Loucy (cell line): Measurements from ENCODE around the gene USP38.

Experiments used
- H2AFZ ChIP-seq: fragments of 200-600 bp; sonication (generic); 2 replicates; pipeline ENCODE4 v1.6.0; 2016; ENCODE audit warnings: antibody characterized with exemption, mild to moderate bottlenecking, low read length, moderate library complexity
- H3F3A ChIP-seq: fragments of 200-600 bp; 2 replicates; pipeline ENCODE4 v1.6.0; 2016; ENCODE audit warnings: antibody characterized with exemption, low read depth, mild to moderate bottlenecking
- H3K27me3 ChIP-seq: fragments of 200-600 bp; sonication (generic); 2 replicates; pipeline ENCODE4 v1.6.1; 2014; ENCODE audit warnings: low read length, mild to moderate bottlenecking; ENCODE audit not compliant: insufficient read depth, poor library complexity, severe bottlenecking
- H3K36me3 ChIP-seq: fragments of 200-600 bp; sonication (generic); 2 replicates; pipeline ENCODE4 v1.6.1; 2016; ENCODE audit warnings: low read length; ENCODE audit not compliant: insufficient read depth
- H3K4me1 ChIP-seq: fragments of 200-600 bp; sonication (generic); 2 replicates; pipeline ENCODE4 v1.5.1; 2014; ENCODE audit warnings: low read length, mild to moderate bottlenecking; ENCODE audit not compliant: insufficient read depth, poor library complexity, severe bottlenecking
- H3K4me2 ChIP-seq: fragments of 200-600 bp; sonication (generic); 2 replicates; pipeline ENCODE4 v1.6.0; 2014; ENCODE audit warnings: antibody characterized with exemption, low read length, low read depth, mild to moderate bottlenecking; ENCODE audit not compliant: poor library complexity, severe bottlenecking
- H3K4me3 ChIP-seq: fragments of 200-600 bp; sonication (generic); 2 replicates; pipeline ENCODE4 v1.5.1; 2014; ENCODE audit warnings: low read length, mild to moderate bottlenecking, mixed read lengths; ENCODE audit not compliant: poor library complexity, severe bottlenecking
- H3K79me2 ChIP-seq: fragments of 200-600 bp; sonication (generic); 2 replicates; pipeline ENCODE4 v1.6.1; 2014; ENCODE audit warnings: low read length; ENCODE audit not compliant: insufficient read depth
- H3K9ac ChIP-seq: fragments of 200-600 bp; sonication (generic); 2 replicates; pipeline ENCODE4 v1.6.0; 2014; ENCODE audit warnings: mild to moderate bottlenecking, low read depth, low read length, moderate library complexity; ENCODE audit not compliant: poor library complexity, severe bottlenecking
- H3K9me2 ChIP-seq: fragments of 200-600 bp; sonication (generic); replicated peaks from 2 replicates; pipeline ENCODE4 v1.6.1; 2016; ENCODE audit warnings: low read depth, low read length, mixed read lengths
- H3K9me3 ChIP-seq: fragments of 200-600 bp; sonication (generic); 2 replicates; pipeline ENCODE4 v1.6.1; 2014; ENCODE audit warnings: mild to moderate bottlenecking, antibody characterized with exemption, low read length, low read depth; ENCODE audit not compliant: insufficient read depth
- H4K20me1 ChIP-seq: fragments of 200-600 bp; sonication (generic); 2 replicates; pipeline ENCODE4 v1.6.0; 2014; ENCODE audit warnings: antibody characterized with exemption, low read length, mild to moderate bottlenecking; ENCODE audit not compliant: insufficient read depth, poor library complexity, severe bottlenecking
- CTCF ChIP-seq: fragments of 200-600 bp; sonication (generic); conservative IDR thresholded peaks from 2 replicates; pipeline ENCODE4 v1.5.1; 2014; ENCODE audit warnings: mild to moderate bottlenecking, antibody characterized with exemption, low read length
- EZH2phosphoT487 ChIP-seq: fragments of 200-600 bp; IDR thresholded peaks from 2 replicates; pipeline ENCODE4 v1.6.1; 2018; ENCODE audit warnings: antibody characterized with exemption, mild to moderate bottlenecking, moderate library complexity, borderline replicate concordance

The USP38 gene

GRCh38 chr4:143240939-143241679 is 56.4 kb downstream of the USP38 start:
- Histone ChIP-seq H4K20me1 (no peaks in the 10 kb centered on the region), H3K4me3 (no peak overlapping the region), H3K9me3 (peaks cover 8% of the 10 kb centered on the region; the same call in 1 of the 2 replicates), H2AFZ (no peak overlapping the region), H3K9me2 (no peaks in the 10 kb centered on the region), H3F3A (no peaks in the 10 kb centered on the region), H3K4me2 (no peak overlapping the region), H3K27me3 (no peaks in the 10 kb centered on the region), H3K4me1 (no peaks in the 10 kb centered on the region), H3K9ac (no peak overlapping the region), H3K36me3 (no peaks in the 10 kb centered on the region), H3K79me2 (no peaks in the 10 kb centered on the region)
- TF ChIP-seq EZH2phosphoT487: no peak
- no peak for TF ChIP-seq CTCF

- H4K20me1 ChIP-seq: no peaks in the 10 kb centered on the region
- TF ChIP-seq CTCF (no peak), EZH2phosphoT487 (no peak)
- no peaks in the 10 kb centered on the region for H3K36me3 ChIP-seq
- H2AFZ ChIP-seq: no peak overlapping the region
- no peaks in the 10 kb centered on the region for H3K9me2 ChIP-seq
- H3K9me3 ChIP-seq: peaks cover 8% of the 10 kb centered on the region; the same call in 1 of the 2 replicates
- no peaks in the 10 kb centered on the region for H3F3A ChIP-seq
- no peak overlapping the region for H3K9ac ChIP-seq
- H3K4me2 ChIP-seq: no peak overlapping the region
- H3K4me1 ChIP-seq: no peaks in the 10 kb centered on the region
- H3K27me3 ChIP-seq: no peaks in the 10 kb centered on the region
- no peaks in the 10 kb centered on the region for H3K79me2 ChIP-seq
- H3K4me3 ChIP-seq: no peak overlapping the region
Observed at GRCh38 chr4:143241892-143242291, 57.2 kb downstream of the USP38 start.

- H3K27me3 ChIP-seq: no peaks in the 10 kb centered on the region
- H3F3A ChIP-seq: no peaks in the 10 kb centered on the region
- H3K4me1 ChIP-seq: no peaks in the 10 kb centered on the region
- no peak overlapping the region for H3K4me2 ChIP-seq
- peaks cover 8% of the 10 kb centered on the region; the same call in 1 of the 2 replicates for H3K9me3 ChIP-seq
- H3K36me3 ChIP-seq: no peaks in the 10 kb centered on the region
- no peaks in the 10 kb centered on the region for H3K9me2 ChIP-seq
- no peak overlapping the region for H2AFZ ChIP-seq
- H4K20me1 ChIP-seq: no peaks in the 10 kb centered on the region
- no peak overlapping the region for H3K9ac ChIP-seq
- TF ChIP-seq EZH2phosphoT487 (no peak), CTCF (no peak)
- H3K79me2 ChIP-seq: no peaks in the 10 kb centered on the region
- no peak overlapping the region for H3K4me3 ChIP-seq
Observed at GRCh38 chr4:143243041-143243440, 58.3 kb downstream of the USP38 start.
